ENCODE data around the gene TOMM5. TPM values are rescaled to one million over a fixed set of nuclear protein-coding genes. Genes with fewer than 3 reads are reported as not detected.

TOMM5 gene
- total and polyA plus RNA-seq, 2 donors (not counting 1 experiment from before 2014, with no cell fraction given) = 113 to 162 TPM

- H4K20me1 ChIP-seq (ENCODE audit: control insufficient read depth, extremely low read depth, insufficient read depth, low read length) = no peaks in the 10 kb centered on the region
- no peak for TF ChIP-seq CTCF (conservative IDR thresholded peaks at IDR 0.05 in 1 of 2, IDR thresholded peaks at IDR 0.05 in 1 of 2; ENCODE audit: low read depth in 1 of 2, low read length in 2 of 2)
- TF ChIP-seq EZH2 (IDR thresholded peaks at IDR 0.05; ENCODE audit: low read length, missing control alignments) = no peak
- H3K4me1 ChIP-seq (ENCODE audit: control insufficient read depth, extremely low read depth, insufficient read depth, low read length) = no peaks in the 10 kb centered on the region
- H3K9ac ChIP-seq (ENCODE audit: insufficient read depth, low read length) = no peak overlapping the region
- no peaks in the 10 kb centered on the region for H3K9me3 ChIP-seq (ENCODE audit: control insufficient read depth, insufficient read depth, low read depth, low read length)
- no peaks in the 10 kb centered on the region for H3K79me2 ChIP-seq (ENCODE audit: control insufficient read depth, insufficient read depth, low read length)
- no peaks in the 10 kb centered on the region for H3K27me3 ChIP-seq (ENCODE audit: control insufficient read depth, insufficient read depth, low read length)
- peak; percentile 20 to 75 for DNase-seq (ENCODE audit: low read depth in 2 of 2)
- H3K4me3 ChIP-seq (replicated peaks in 1 of 4; ENCODE audit: control extremely low read depth in 1 of 4, insufficient read depth in 1 of 4, low read depth in 3 of 4, low read length in 4 of 4) = no peak overlapping the region
- no peaks in the 10 kb centered on the region for H3K36me3 ChIP-seq (ENCODE audit: control insufficient read depth, insufficient read depth, low read length)
- no peak overlapping the region for H2AFZ ChIP-seq (ENCODE audit: low read length)
- no peak overlapping the region for H3K27ac ChIP-seq (ENCODE audit: insufficient read depth, low read length)
- H3K4me2 ChIP-seq (ENCODE audit: extremely low read depth, insufficient read depth, low read length) = no peak overlapping the region
Observed at GRCh38 chr9:37555786-37556185, 36.6 kb downstream of the TOMM5 start.

- Histone ChIP-seq H3K79me2 (ENCODE audit: control insufficient read depth, insufficient read depth, low read length) (no peaks in the 10 kb centered on the region), H3K36me3 (ENCODE audit: control insufficient read depth, insufficient read depth, low read length) (no peaks in the 10 kb centered on the region), H3K4me1 (ENCODE audit: control insufficient read depth, extremely low read depth, insufficient read depth, low read length) (no peaks in the 10 kb centered on the region), H3K27ac (ENCODE audit: insufficient read depth, low read length) (no peak overlapping the region), H3K9ac (ENCODE audit: insufficient read depth, low read length) (no peak overlapping the region), H3K9me3 (ENCODE audit: control insufficient read depth, insufficient read depth, low read depth, low read length) (no peaks in the 10 kb centered on the region), H3K4me3 (replicated peaks in 1 of 4; ENCODE audit: control extremely low read depth in 1 of 4, insufficient read depth in 1 of 4, low read depth in 3 of 4, low read length in 4 of 4) (no peak overlapping the region), H3K4me2 (ENCODE audit: extremely low read depth, insufficient read depth, low read length) (no peak overlapping the region), H2AFZ (ENCODE audit: low read length) (no peak overlapping the region), H3K27me3 (ENCODE audit: control insufficient read depth, insufficient read depth, low read length) (no peaks in the 10 kb centered on the region), H4K20me1 (ENCODE audit: control insufficient read depth, extremely low read depth, insufficient read depth, low read length) (no peaks in the 10 kb centered on the region)
- DNase-seq (ENCODE audit: low read depth in 2 of 2) = peak in 1 of 2 donors; percentile 22
- TF ChIP-seq EZH2 (IDR thresholded peaks at IDR 0.05; ENCODE audit: low read length, missing control alignments) = no peak
- no peak for TF ChIP-seq CTCF (conservative IDR thresholded peaks at IDR 0.05 in 1 of 2, IDR thresholded peaks at IDR 0.05 in 1 of 2; ENCODE audit: low read depth in 1 of 2, low read length in 2 of 2)
Observed at GRCh38 chr9:37554318-37554717, 38.1 kb downstream of the TOMM5 start.

- Histone ChIP-seq H3K36me3 (ENCODE audit: control insufficient read depth, insufficient read depth, low read length) (no peaks in the 10 kb centered on the region), H3K4me2 (ENCODE audit: extremely low read depth, insufficient read depth, low read length) (no peak overlapping the region), H3K27me3 (ENCODE audit: control insufficient read depth, insufficient read depth, low read length) (no peaks in the 10 kb centered on the region), H3K4me1 (ENCODE audit: control insufficient read depth, extremely low read depth, insufficient read depth, low read length) (no peaks in the 10 kb centered on the region), H2AFZ (ENCODE audit: low read length) (no peak overlapping the region), H3K27ac (ENCODE audit: insufficient read depth, low read length) (no peak overlapping the region), H3K9me3 (ENCODE audit: control insufficient read depth, insufficient read depth, low read depth, low read length) (no peaks in the 10 kb centered on the region), H3K4me3 (replicated peaks in 1 of 4; ENCODE audit: control extremely low read depth in 1 of 4, insufficient read depth in 1 of 4, low read depth in 3 of 4, low read length in 4 of 4) (no peak overlapping the region), H4K20me1 (ENCODE audit: control insufficient read depth, extremely low read depth, insufficient read depth, low read length) (no peaks in the 10 kb centered on the region), H3K9ac (ENCODE audit: insufficient read depth, low read length) (no peak overlapping the region), H3K79me2 (ENCODE audit: control insufficient read depth, insufficient read depth, low read length) (no peaks in the 10 kb centered on the region)
- no peak for DNase-seq (ENCODE audit: low read depth in 2 of 2)
- no peak for TF ChIP-seq CTCF (conservative IDR thresholded peaks at IDR 0.05 in 1 of 2, IDR thresholded peaks at IDR 0.05 in 1 of 2; ENCODE audit: low read depth in 1 of 2, low read length in 2 of 2)
- TF ChIP-seq EZH2 (IDR thresholded peaks at IDR 0.05; ENCODE audit: low read length, missing control alignments) = no peak
Observed at GRCh38 chr9:37551888-37552287, 40.5 kb downstream of the TOMM5 start.
